ENCODE results near the gene KCNE3. TPM values are rescaled to one million over a fixed set of nuclear protein-coding genes. Genes with fewer than 3 reads are reported as not detected.

Gene KCNE3
- total and polyA plus RNA-seq, 2 of the 13 experiments (the other 11 are each of a cell fraction or from before 2014, with no cell fraction given), result 0.33 to 2.2 TPM

DNA sequence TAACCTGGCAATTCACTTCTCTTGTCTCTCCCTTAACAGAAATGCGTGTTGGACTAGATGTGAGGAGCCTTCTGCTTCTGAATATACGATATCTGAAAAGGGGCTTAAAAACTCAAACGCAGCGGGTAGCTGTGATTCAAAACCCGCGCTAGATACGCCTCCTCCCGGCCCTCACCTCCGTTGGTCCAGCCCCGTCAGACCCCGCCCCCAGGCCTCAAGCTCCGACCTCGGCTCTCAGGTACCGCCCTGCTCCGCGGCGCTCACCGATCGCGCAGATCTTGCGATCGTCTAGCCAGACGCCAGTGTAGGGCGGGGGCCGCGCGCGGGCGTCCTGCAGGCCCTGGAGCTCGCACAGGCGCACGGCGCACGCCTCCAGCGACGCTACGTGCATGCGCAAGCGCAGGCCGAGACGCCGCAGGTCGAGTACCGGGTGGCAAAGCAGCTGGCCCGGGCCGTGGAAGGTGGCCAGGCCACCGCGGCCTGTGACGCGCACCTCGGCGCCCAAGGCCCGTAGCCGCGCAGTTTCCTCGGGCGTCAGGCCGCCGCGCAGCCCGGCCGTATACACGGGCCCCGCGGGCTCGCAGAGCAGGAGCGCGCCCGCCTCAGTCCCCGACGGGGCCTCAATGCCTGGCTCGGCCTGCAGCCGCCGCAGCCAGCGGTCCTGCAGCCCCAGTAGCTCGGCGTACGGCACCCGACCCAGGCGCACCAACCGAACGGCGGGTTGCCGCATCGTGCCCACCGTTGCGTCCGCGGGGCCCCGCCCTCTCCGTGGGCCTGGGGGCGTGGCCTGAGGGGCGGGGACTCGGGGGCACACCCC, 25.8 kb upstream of the KCNE3 start, which contains the start of gene LIPT2 (continued):
- TF ChIP-seq PRMT3 (CRISPR knock-in tag; IDR thresholded peaks at IDR 0.05; ENCODE audit: borderline replicate concordance, low read depth) (peak; percentile 93; the same call in 1 of the 2 replicates), RCOR2 (CRISPR knock-in tag; IDR thresholded peaks at IDR 0.05) (no peak), SNAPC2 (CRISPR knock-in tag; IDR thresholded peaks at IDR 0.05) (no peak), ZNF746 (CRISPR knock-in tag; IDR thresholded peaks at IDR 0.05) (no peak), ZNF160 (CRISPR knock-in tag; IDR thresholded peaks at IDR 0.05) (peak; percentile 77), MAZ (IDR thresholded peaks at IDR 0.05; ENCODE audit: borderline replicate concordance, low read depth, low read length) (no peak), MAZ (CRISPR knock-in tag; IDR thresholded peaks at IDR 0.05; ENCODE audit: low read depth) (peak; percentile 89), FOXA3 (CRISPR knock-in tag; IDR thresholded peaks at IDR 0.05) (peak; percentile 9; the same call in 1 of the 2 replicates), FOXM1 (CRISPR knock-in tag; IDR thresholded peaks at IDR 0.05) (no peak), ZNF589 (CRISPR knock-in tag; conservative IDR thresholded peaks at IDR 0.05) (peak; percentile 42; the same call in 1 of the 2 replicates), ZNF296 (CRISPR knock-in tag; conservative IDR thresholded peaks at IDR 0.05) (no peak), CHCHD3 (CRISPR knock-in tag; IDR thresholded peaks at IDR 0.05) (peak; percentile 95), ZSCAN22 (CRISPR knock-in tag; IDR thresholded peaks at IDR 0.05) (no peak; the same call in 1 of the 2 replicates), ETS1 (CRISPR knock-in tag; IDR thresholded peaks at IDR 0.05) (no peak), KLF6 (CRISPR knock-in tag; IDR thresholded peaks at IDR 0.05) (0 out of 2 replicates have a peak, but pooled peaks have one; percentile 67), ZNF354B (CRISPR knock-in tag; IDR thresholded peaks at IDR 0.05) (peak; percentile 15; the same call in 1 of the 2 replicates), STAT5B (CRISPR knock-in tag; IDR thresholded peaks at IDR 0.05) (no peak), SMARCE1 (IDR thresholded peaks at IDR 0.05; ENCODE audit: borderline replicate concordance) (no peak), TEAD2 (CRISPR knock-in tag; IDR thresholded peaks at IDR 0.05) (peak; percentile 55; the same call in 1 of the 2 replicates), MIXL1 (CRISPR knock-in tag; IDR thresholded peaks at IDR 0.05) (0 out of 2 replicates have a peak, but pooled peaks have one; percentile 13), ZNF547 (CRISPR knock-in tag; IDR thresholded peaks at IDR 0.05) (peak; percentile 98), ARNT2 (CRISPR knock-in tag; IDR thresholded peaks at IDR 0.05; ENCODE audit: low read depth) (peak; percentile 70; the same call in 1 of the 2 replicates), ZNF761 (CRISPR knock-in tag; conservative IDR thresholded peaks at IDR 0.05) (peak; percentile 89; the same call in 1 of the 2 replicates), RBFOX2 (IDR thresholded peaks at IDR 0.05; ENCODE audit: low read depth, low read length) (peak; percentile 99), THYN1 (CRISPR knock-in tag; IDR thresholded peaks at IDR 0.05; ENCODE audit: borderline replicate concordance, low read depth) (no peak; the same call in 1 of the 2 replicates), TFE3 (CRISPR knock-in tag; IDR thresholded peaks at IDR 0.05) (no peak), HMGA1 (CRISPR knock-in tag; conservative IDR thresholded peaks at IDR 0.05) (no peak), NONO (IDR thresholded peaks at IDR 0.05) (no peak), NONO (CRISPR knock-in tag; conservative IDR thresholded peaks at IDR 0.05) (peak; percentile 80), KMT2A (CRISPR knock-in tag; IDR thresholded peaks at IDR 0.05) (peak; percentile 23; the same call in 1 of the 2 replicates)

All from HepG2 (cell line).